Heart right ventricle (tissue), 16 donors: ENCODE results near the gene DUSP16. TPM values are rescaled to one million over a fixed set of nuclear protein-coding genes. Genes with fewer than 3 reads are reported as not detected.

ENCODE experiments used
- ATAC-seq, 8 donors: fragments of 200-7000 bp; cut with Tn5 transposase; one replicate each; pipeline ENCODE4 v1.9.1; 2020; ENCODE audit warnings: mild to moderate bottlenecking in 8 of 8, moderate library complexity in 8 of 8, moderate number of reproducible peaks in 1 of 8
- DNase-seq, 2 donors: peaks; one replicate each; pipeline ENCODE4 v3.0.0-alpha.2; 2020
- H3K27ac ChIP-seq, 10 donors: fragments of 200-600 bp; sonication (generic) in 2 of 10; one replicate each; pipeline versions ENCODE4 v1.5.0 to v1.8.0; 2020 to 2022; ENCODE audit warnings: mild to moderate bottlenecking in 3 of 10
- H3K27me3 ChIP-seq, 7 donors: fragments of 200-600 bp; one replicate each; pipeline ENCODE4 v1.8.0; 2021 to 2022; ENCODE audit warnings: mild to moderate bottlenecking in 2 of 7
- H3K36me3 ChIP-seq, 9 donors: fragments of 200-600 bp; sonication (generic) in 1 of 9; one replicate each; pipeline versions ENCODE4 v1.5.0 to v1.8.0; 2020 to 2022; ENCODE audit warnings: mild to moderate bottlenecking in 2 of 9
- H3K4me1 ChIP-seq, 9 donors: fragments of 200-600 bp; sonication (generic) in 1 of 9; one replicate each; pipeline versions ENCODE4 v1.5.0 to v1.8.0; 2020 to 2022; ENCODE audit warnings: mild to moderate bottlenecking in 4 of 9
- H3K4me3 ChIP-seq, 10 donors: fragments of 200-600 bp; sonication (generic) in 2 of 10; one replicate each; pipeline versions ENCODE4 v1.5.0 to v1.8.0; 2020 to 2022; ENCODE audit warnings: mild to moderate bottlenecking in 7 of 10, moderate library complexity in 2 of 10
- H3K9me3 ChIP-seq, 11 donors: fragments of 200-600 bp in 10 of 11; sonication (generic) in 2 of 11; one replicate each; pipeline versions ENCODE4 v1.5.0 to v1.8.0; 2013 to 2022; ENCODE audit warnings: mild to moderate bottlenecking in 2 of 11, control low read depth in 1 of 11, moderate library complexity in 1 of 11
- CTCF ChIP-seq, 9 donors: fragments of 200-600 bp; sonication (generic) in 2 of 9; IDR thresholded peaks; one replicate each; pipeline versions ENCODE4 v1.5.0 to v1.8.0; 2021 to 2022; ENCODE audit warnings: antibody characterized with exemption in 9 of 9, mild to moderate bottlenecking in 5 of 9, moderate library complexity in 1 of 9
- WGBS, 2 donors: extraction: QIAGEN DNeasy Blood & Tissue Kit; methylation state at CpG; one replicate each; pipeline ENCODE4 v1.1.7; 2013; ENCODE audit warnings: inconsistent platforms in 1 of 2; 5-methylcytosine and 5-hydroxymethylcytosine counted together
- intact Hi-C, 10 donors: fragments of 100-400 bp; cut with DNase I; formaldehyde crosslinking; loops; one replicate each; pipeline versions ENCODE4 v1.11.1 to v1.14.2; 2022
- polyA plus RNA-seq, 2 donors: library from polyadenylated mRNA; stranded (reverse); fragments of 200-250 nt; gene quantifications; one replicate each; pipeline ENCODE4 v1.2.3, GENCODE V29; 2013
- total RNA-seq, 10 donors: library from RNA; stranded (reverse); fragmentation: NEBNext Ultra II Directional in 3 of 10; extraction: Animal tissue kit (Norgen Biotek cat#: 25700) in 3 of 10; gene quantifications; one replicate each; pipeline versions ENCODE4 v1.2.1 to v1.2.4, GENCODE V29; 2021 to 2023
- donor health status: Arrhythmogenic right ventricular cardiomyopathy.
- donor health status: ischemic (EF 13 %, LVEDD 7.1; RV severe dilation, severe dysfunction).
- donor health status: healthy with polysubstance abuse.
- donor health status: DM: no; HTN: yes; CAD: no.
- donor health status: DM: no; HTN: no; CAD: no.
- donor health status: ischemic (EF 25% LVEDD 6.9; RV normal size, moderate dysfunction).
- donor health status: ischemic (EF 25% LVEDD 5.7; RV mildly dilated, moderate dysfunction).
- donor health status: healthy.
- donor health status: DM: yes; HTN: yes; CAD: no.
- donor health status: Ischemic cardiomyopathy.
- donor health status: ischemic (EF 35%, LVEDD 5.7; RV mildly dilated, moderate dysfunction).
- donor health status: nonischemic (EF 11% LVEDD 7.7; RV severe dilation, severe dysfunction).
- donor health status: DM: yes; HTN: yes; CAD: no.
- donor health status: PGD.
- donor health status: ischemic (EF 29% LVEDD 5.4; RV normal size, mild dysfunction).
- donor health status: nonischemic (EF 23%, LVEDD 6.1; RV moderate dilation, normal function).

DUSP16 gene
- total and polyA plus RNA-seq, 12 donors, result 2.6 to 21.7 (median 15.8) TPM

DNA sequence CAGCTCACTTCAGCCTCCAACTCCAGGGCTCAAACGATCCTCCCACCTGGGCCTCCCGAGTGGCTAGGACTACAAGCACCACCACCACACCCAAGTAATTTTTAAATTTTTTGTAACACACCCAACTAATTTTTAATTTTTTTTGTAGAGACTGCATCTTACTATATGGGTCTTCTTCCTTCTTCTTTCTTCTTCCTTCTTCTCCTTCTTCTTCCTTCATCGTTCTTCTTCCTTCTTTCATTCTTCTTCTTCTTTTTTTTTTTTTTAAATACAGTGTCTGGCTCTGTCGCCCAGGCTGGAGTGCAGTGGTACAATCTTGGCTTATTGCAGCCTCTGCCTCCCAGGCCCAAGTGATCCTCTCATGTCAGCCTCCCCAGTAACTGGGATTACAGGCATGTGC, 48.0 kb upstream of the DUSP16 start:
- H3K4me3 ChIP-seq, result peak overlapping the region in 8 of 10 donors; percentile 64 to 89 (median 76)
- peaks cover 0 to 16% (median 0%) of the 10 kb centered on the region in 9 donors for H3K36me3 ChIP-seq
- TF ChIP-seq CTCF (IDR thresholded peaks at IDR 0.05), result no peak
- H3K27me3 ChIP-seq, result no peaks in the 10 kb centered on the region
- ATAC-seq (no peak), DNase-seq (no peak)
- intact Hi-C loops, result loop anchor here in 4 of 10 donors (1.0 to 5.0 kb wide), 5 partner anchors 48 to 107 kb away; partner anchors contain the start of genes DUSP16 (in 2 of the 4), GPR19 (in 2 of the 4) and CDKN1B (in 1 of the 4)
- peak overlapping the region; percentile 81 to 97 (median 91) for H3K27ac ChIP-seq
- H3K4me1 ChIP-seq, result peaks cover 0 to 57% (median 22%) of the 10 kb centered on the region in 9 donors
- 95 to 96% methylated on average over 4 of the region's 4 CpGs for WGBS, 2 donors
- no peaks in the 10 kb centered on the region for H3K9me3 ChIP-seq

GRCh38 chr12:12609692-12610091, 47.0 kb upstream of the DUSP16 start:
- DNase-seq (no peak), ATAC-seq (no peak)
- Histone ChIP-seq H3K27me3 (no peaks in the 10 kb centered on the region), H3K4me1 (peaks cover 0 to 54% (median 13%) of the 10 kb centered on the region in 9 donors), H3K4me3 (no peak overlapping the region), H3K36me3 (peaks cover 0 to 7% (median 0%) of the 10 kb centered on the region in 9 donors), H3K27ac (no peak overlapping the region), H3K9me3 (no peaks in the 10 kb centered on the region)
- intact Hi-C loops, result loop anchor here in 3 of 10 donors (5.0 kb wide), 3 partner anchors 47 to 108 kb away; partner anchors contain the start of genes CDKN1B (in 1 of the 3), DUSP16 (in 1 of the 3) and GPR19 (in 1 of the 3)
- TF ChIP-seq CTCF (IDR thresholded peaks at IDR 0.05), result no peak
- 91 to 94% methylated on average over 3 of the region's 3 CpGs for WGBS, 2 donors

DNA sequence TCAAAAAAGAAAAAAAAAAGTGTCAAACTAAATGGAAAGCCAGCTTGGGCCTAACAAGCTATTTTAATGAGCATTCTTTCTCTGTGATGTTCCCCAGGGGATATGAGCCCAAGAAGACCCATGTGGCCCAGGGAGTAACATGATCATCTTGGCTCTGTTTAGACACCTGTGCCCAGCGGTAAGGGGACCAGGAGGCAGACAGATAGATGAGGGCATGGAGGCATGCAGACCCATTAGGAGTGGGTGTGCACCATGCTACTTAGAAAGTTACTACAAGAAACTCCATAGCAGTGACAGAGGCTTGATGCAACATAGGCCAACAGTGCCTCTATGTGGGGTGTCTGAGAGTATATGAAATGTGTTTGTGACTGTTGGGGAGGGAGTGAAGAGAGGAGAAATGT, 45.9 kb upstream of the DUSP16 start:
- WGBS, 2 donors, result 86 to 96% methylated on average over 1 of the region's 1 CpG
- DNase-seq (no peak), ATAC-seq (no peak)
- no peak overlapping the region for H3K27ac ChIP-seq
- peak in 1 of 9 donors; percentile 11 for TF ChIP-seq CTCF (IDR thresholded peaks at IDR 0.05)
- H3K4me3 ChIP-seq, result no peak overlapping the region
- no peaks in the 10 kb centered on the region for H3K9me3 ChIP-seq
- H3K36me3 ChIP-seq, result no peaks in the 10 kb centered on the region
- intact Hi-C loops, result no loop called here
- peaks cover 0 to 44% (median 13%) of the 10 kb centered on the region in 9 donors for H3K4me1 ChIP-seq
- peaks cover 0 to 3% (median 0%) of the 10 kb centered on the region in 7 donors for H3K27me3 ChIP-seq

- intact Hi-C loops, result no loop called here
- no peak overlapping the region for H3K4me3 ChIP-seq
- ATAC-seq (no peak), DNase-seq (no peak)
- no peak for TF ChIP-seq CTCF (IDR thresholded peaks at IDR 0.05)
- H3K27me3 ChIP-seq, result peaks cover 0 to 3% (median 0%) of the 10 kb centered on the region in 7 donors
- no peaks in the 10 kb centered on the region for H3K36me3 ChIP-seq
- H3K4me1 ChIP-seq, result peaks cover 0 to 30% (median 4%) of the 10 kb centered on the region in 9 donors
- no peaks in the 10 kb centered on the region for H3K9me3 ChIP-seq
- 64 to 67% methylated on average over 7 of the region's 7 CpGs for WGBS, 2 donors
- peak overlapping the region in 2 of 10 donors; percentile 43 to 75 for H3K27ac ChIP-seq
Observed at GRCh38 chr12:12606781-12607589, 44.3 kb upstream of the DUSP16 start.
